DOHH2 (cell line): ENCODE measurements around the gene UBE2R2.
"Not testable (repeated sequence)": the region's sequence is repeated elsewhere in the genome, so short reads cannot be mapped to it uniquely, and the experiment has no call there.

Source experiments
- H3F3A ChIP-seq: fragments of 200-600 bp; sonication (generic), shearing (Covaris generic); 2 replicates; pipeline ENCODE4 v1.6.0; 2016; ENCODE audit warnings: antibody characterized with exemption, mild to moderate bottlenecking; ENCODE audit not compliant: control insufficient read depth, insufficient read depth
- H3K27ac ChIP-seq: fragments of 200-600 bp; sonication (generic); 2 replicates; pipeline ENCODE4 v1.5.1; 2014; ENCODE audit warnings: low read depth, mild to moderate bottlenecking, low read length, moderate library complexity
- H3K27me3 ChIP-seq: fragments of 200-600 bp; sonication (generic); 2 replicates; pipeline ENCODE4 v1.6.1; 2014; ENCODE audit warnings: mild to moderate bottlenecking, low read length, mixed read lengths; ENCODE audit not compliant: control insufficient read depth
- H3K36me3 ChIP-seq: fragments of 200-600 bp; sonication (generic); 2 replicates; pipeline ENCODE4 v1.6.1; 2014; ENCODE audit warnings: mild to moderate bottlenecking, low read length, moderate library complexity, mixed read lengths; ENCODE audit not compliant: control insufficient read depth
- H3K4me1 ChIP-seq: fragments of 200-600 bp; sonication (generic); 2 replicates; pipeline ENCODE4 v1.6.1; 2014; ENCODE audit warnings: mild to moderate bottlenecking, low read length, mixed read lengths; ENCODE audit not compliant: control insufficient read depth
- H3K4me2 ChIP-seq: fragments of 200-600 bp; sonication (generic); 2 replicates; pipeline ENCODE4 v1.6.0; 2014; ENCODE audit warnings: mild to moderate bottlenecking, low read length, moderate library complexity
- H3K4me3 ChIP-seq: fragments of 200-600 bp; sonication (generic); 2 replicates; pipeline ENCODE4 v1.5.1; 2014; ENCODE audit warnings: mild to moderate bottlenecking, low read length, mixed read lengths
- H3K79me2 ChIP-seq: fragments of 200-600 bp; sonication (generic); 2 replicates; pipeline ENCODE4 v1.6.1; 2014; ENCODE audit warnings: mild to moderate bottlenecking, low read length, mixed read lengths; ENCODE audit not compliant: control insufficient read depth
- H3K9me2 ChIP-seq: fragments of 200-600 bp; sonication (generic); replicated peaks from 2 replicates; pipeline ENCODE4 v1.6.1; 2014; ENCODE audit warnings: mild to moderate bottlenecking, low read length, mixed read lengths; ENCODE audit not compliant: control insufficient read depth
- H3K9me3 ChIP-seq: fragments of 200-600 bp; sonication (generic); 2 replicates; pipeline ENCODE4 v1.6.1; 2014; ENCODE audit warnings: antibody characterized with exemption, low read length, mixed read lengths; ENCODE audit not compliant: control insufficient read depth, insufficient read depth
- H4K20me1 ChIP-seq: fragments of 200-600 bp; sonication (generic); 2 replicates; pipeline ENCODE4 v1.6.0; 2014; ENCODE audit warnings: low read depth, mild to moderate bottlenecking, antibody characterized with exemption, low read length, moderate library complexity; ENCODE audit not compliant: control insufficient read depth, insufficient read depth
- CTCF ChIP-seq: fragments of 200-600 bp; sonication (generic); IDR thresholded peaks from one replicate; pipeline ENCODE4 v1.5.1; 2014; ENCODE audit warnings: antibody characterized with exemption, mild to moderate bottlenecking, low read depth, low read length; ENCODE audit not compliant: poor library complexity, severe bottlenecking
- EZH2phosphoT487 ChIP-seq: fragments of 200-600 bp; sonication (generic); IDR thresholded peaks from 2 replicates; pipeline ENCODE4 v1.6.1; 2017; ENCODE audit warnings: borderline replicate concordance, mild to moderate bottlenecking, antibody characterized with exemption, low read length, moderate library complexity, mixed read lengths

The UBE2R2 gene

DNA sequence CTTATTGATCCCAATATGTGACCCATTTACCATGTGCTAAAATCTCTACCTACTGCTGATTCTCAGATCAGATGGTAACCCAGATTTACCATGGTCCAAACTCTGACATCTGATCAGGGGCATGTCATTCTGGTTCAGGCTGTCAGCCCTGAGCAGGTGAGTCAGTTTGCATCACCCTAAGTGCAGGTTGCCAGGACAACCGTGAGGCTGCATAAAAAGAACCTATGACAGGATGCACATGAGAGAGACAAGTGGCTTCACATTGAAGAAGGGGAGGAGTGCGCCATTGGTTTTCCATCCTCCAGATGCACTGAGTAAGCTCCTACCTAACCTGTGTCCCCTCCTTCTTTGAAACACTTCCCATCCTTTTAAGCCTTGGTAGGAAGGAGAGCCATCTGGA, 22.4 kb upstream of the UBE2R2 start:
- TF ChIP-seq CTCF (no peak), EZH2phosphoT487 (no peak)
- no peaks in the 10 kb centered on the region for H4K20me1 ChIP-seq
- H3K27me3 ChIP-seq: no peaks in the 10 kb centered on the region; the same call in 1 of the 2 replicates
- H3K4me1 ChIP-seq: peaks cover 3% of the 10 kb centered on the region; the same call in 1 of the 2 replicates
- H3F3A ChIP-seq: no peaks in the 10 kb centered on the region
- H3K4me2 ChIP-seq: no peak overlapping the region
- no peaks in the 10 kb centered on the region for H3K79me2 ChIP-seq
- H3K9me3 ChIP-seq: no peaks in the 10 kb centered on the region
- no peak overlapping the region for H3K27ac ChIP-seq
- H3K36me3 ChIP-seq: no peaks in the 10 kb centered on the region
- H3K9me2 ChIP-seq: no peaks in the 10 kb centered on the region
- H3K4me3 ChIP-seq: no peak overlapping the region

GRCh38 chr9:33795281-33795680, 21.7 kb upstream of the UBE2R2 start, which contains the start of gene PRSS3:
Gene PRSS3, plus strand, starts transcription at chr9:33795561. Its CDS starts 13 bp downstream, at chr9:33795574.
- TF ChIP-seq CTCF (no peak), EZH2phosphoT487 (no peak)
- H3K27me3 ChIP-seq: no peaks in the 10 kb centered on the region; the same call in 1 of the 2 replicates
- no peak within 1 kb of the TSS for H3K4me3 ChIP-seq
- peaks cover 3% of the 10 kb centered on the region; the same call in 1 of the 2 replicates for H3K4me1 ChIP-seq
- no peaks in the 10 kb centered on the region for H4K20me1 ChIP-seq
- H3K27ac ChIP-seq: no peak within 1 kb of the TSS
- no peaks in the 10 kb centered on the region for H3F3A ChIP-seq
- H3K79me2 ChIP-seq: no peaks in the 10 kb centered on the region
- no peaks in the 10 kb centered on the region for H3K9me2 ChIP-seq
- no peaks in the 10 kb centered on the region for H3K9me3 ChIP-seq
- no peaks in the 10 kb centered on the region for H3K36me3 ChIP-seq
- no peak within 1 kb of the TSS for H3K4me2 ChIP-seq

DNA sequence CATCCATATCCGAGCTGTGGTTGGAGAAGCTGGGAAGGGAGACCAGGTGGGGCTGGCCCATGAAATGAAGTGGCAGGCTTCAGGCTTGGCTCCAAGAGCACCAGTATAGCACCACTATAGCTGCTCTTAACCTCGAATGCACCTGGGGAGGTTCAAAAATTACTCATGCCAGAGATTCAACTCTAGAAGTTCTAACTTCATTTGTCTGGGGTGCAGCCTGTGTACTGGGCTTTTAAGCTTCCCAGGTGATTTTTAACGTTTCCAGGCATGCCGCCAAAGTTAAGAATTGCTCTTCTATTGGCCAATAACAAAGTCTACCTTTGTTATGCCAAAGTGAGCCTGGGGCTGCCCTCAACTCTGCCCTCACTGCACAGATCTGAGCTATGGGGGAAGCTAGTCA, 21.1 kb upstream of the UBE2R2 start:
- no peaks in the 10 kb centered on the region for H4K20me1 ChIP-seq
- H3K9me2 ChIP-seq: no peaks in the 10 kb centered on the region
- H3K36me3 ChIP-seq: no peaks in the 10 kb centered on the region
- H3K79me2 ChIP-seq: no peaks in the 10 kb centered on the region
- H3K4me1 ChIP-seq: peaks cover 3% of the 10 kb centered on the region; the same call in 1 of the 2 replicates
- H3K4me2 ChIP-seq: no peak overlapping the region
- no peaks in the 10 kb centered on the region for H3F3A ChIP-seq
- no peak overlapping the region for H3K4me3 ChIP-seq
- no peaks in the 10 kb centered on the region; the same call in 1 of the 2 replicates for H3K27me3 ChIP-seq
- no peaks in the 10 kb centered on the region for H3K9me3 ChIP-seq
- no peak overlapping the region for H3K27ac ChIP-seq
- TF ChIP-seq CTCF (no peak), EZH2phosphoT487 (no peak)

DNA sequence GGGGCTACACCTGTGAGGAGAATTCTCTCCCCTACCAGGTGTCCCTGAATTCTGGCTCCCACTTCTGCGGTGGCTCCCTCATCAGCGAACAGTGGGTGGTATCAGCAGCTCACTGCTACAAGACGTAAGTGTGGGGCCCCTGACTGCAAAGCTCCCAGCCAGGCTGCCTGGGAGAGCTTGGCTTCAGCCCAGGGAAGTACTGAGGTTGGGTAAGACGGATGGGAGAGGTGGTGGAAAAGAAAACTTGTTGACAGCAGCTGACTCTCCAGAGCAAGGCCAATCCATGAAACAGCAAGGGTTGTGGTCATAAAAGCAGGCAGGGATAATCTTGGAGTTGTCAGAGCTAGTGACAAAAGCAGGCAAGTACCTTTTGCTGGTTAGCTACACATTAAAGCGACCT, 20.3 kb upstream of the UBE2R2 start:
- not testable (repeated sequence) for H4K20me1 ChIP-seq, H3K27ac ChIP-seq, H3K4me1 ChIP-seq, H3K36me3 ChIP-seq, H3K4me2 ChIP-seq, H3F3A ChIP-seq, H3K9me2 ChIP-seq, H3K4me3 ChIP-seq, H3K79me2 ChIP-seq, H3K27me3 ChIP-seq, H3K9me3 ChIP-seq
